Nephron progenitor cell (in vitro differentiated cells): ENCODE data around the gene NDUFS2.
A peak's percentile ranks its signal among the peaks of the same experiment; 100 is the strongest.
"Not testable (repeated sequence)": the region's sequence is repeated elsewhere in the genome, so short reads cannot be mapped to it uniquely, and the experiment has no call there.

Experiments
- DNase-seq: peaks from one replicate; pipeline ENCODE4 v3.0.0; 2021
- H3K27ac Mint-ChIP-seq: 2 replicates; pipeline ENCODE4 v1.8.0; 2021; ENCODE audit warnings: mild to moderate bottlenecking, moderate library complexity, mixed read lengths
- H3K27me3 Mint-ChIP-seq: 2 replicates; pipeline ENCODE4 v1.8.0; 2021; ENCODE audit warnings: mild to moderate bottlenecking, low read depth, mixed read lengths; ENCODE audit not compliant: poor library complexity
- H3K36me3 Mint-ChIP-seq: 2 replicates; pipeline ENCODE4 v1.8.0; 2021; ENCODE audit warnings: low read depth, mixed read lengths
- H3K4me1 Mint-ChIP-seq: 2 replicates; pipeline ENCODE4 v1.8.0; 2021; ENCODE audit warnings: mixed read lengths
- H3K4me3 Mint-ChIP-seq: 2 replicates; pipeline ENCODE4 v1.8.0; 2021; ENCODE audit warnings: mild to moderate bottlenecking, moderate library complexity, mixed read lengths
- H3K9me3 Mint-ChIP-seq: 2 replicates; pipeline ENCODE4 v1.8.0; 2021; ENCODE audit warnings: mild to moderate bottlenecking, moderate library complexity, mixed read lengths
- TF ChIP-seq, protein P1 (sequence below): fragments of 200-600 bp; sonication (generic); IDR thresholded peaks from 2 replicates; pipeline ENCODE4 v1.5.0; 2021; ENCODE audit warnings: antibody characterized with exemption

The NDUFS2 gene

DNA sequence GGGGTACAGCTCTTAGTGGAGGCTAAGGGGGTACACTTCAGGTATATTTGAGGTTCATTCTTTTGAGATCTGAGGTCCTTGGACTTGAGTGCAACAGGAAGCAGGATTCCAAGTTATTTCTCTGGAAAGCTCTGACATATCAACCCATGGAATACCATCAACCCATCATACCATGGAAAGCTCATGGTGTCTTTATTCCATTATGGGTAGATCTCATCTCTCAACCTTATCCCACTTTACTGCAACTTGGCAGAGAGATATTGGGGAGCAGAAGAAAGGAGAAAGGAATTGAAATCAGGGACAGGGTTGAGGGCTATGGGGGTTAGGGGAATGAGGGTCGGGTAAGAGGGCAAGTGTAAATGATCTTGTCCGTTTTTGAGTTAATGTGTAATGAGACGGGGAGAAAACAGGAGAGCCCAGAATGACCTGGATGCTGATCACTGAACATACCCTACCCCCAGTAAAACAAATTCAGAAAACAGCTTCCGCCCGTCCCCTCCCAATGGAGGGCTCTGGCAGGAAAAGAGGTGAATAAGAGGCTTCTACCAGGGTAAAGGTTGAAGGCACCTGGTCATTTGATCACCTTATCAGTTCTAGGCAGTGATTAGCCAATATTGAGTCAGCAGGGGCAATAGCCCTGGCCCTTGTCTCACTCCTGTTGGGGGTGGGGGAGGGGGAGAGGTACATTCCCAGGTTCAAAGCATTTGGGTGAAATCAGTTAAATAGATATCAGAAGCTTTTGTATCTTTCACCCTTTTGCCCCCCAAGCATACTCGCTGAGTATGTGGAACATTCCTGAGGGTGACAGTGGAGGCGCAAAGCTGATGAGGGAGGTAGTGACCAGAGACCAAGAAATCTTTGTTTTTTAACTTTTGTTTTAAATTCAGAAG, 21.9 kb downstream of the NDUFS2 start:
- Mint-ChIP-seq H3K27me3 (peaks cover 14% of the 10 kb centered on the region), H3K4me1 (peaks cover 52% of the 10 kb centered on the region), H3K4me3 (no peak overlapping the region), H3K36me3 (peaks cover 6% of the 10 kb centered on the region), H3K9me3 (no peaks in the 10 kb centered on the region), H3K27ac (no peak overlapping the region)
- no peak for DNase-seq
- TF ChIP-seq, protein P1, sequence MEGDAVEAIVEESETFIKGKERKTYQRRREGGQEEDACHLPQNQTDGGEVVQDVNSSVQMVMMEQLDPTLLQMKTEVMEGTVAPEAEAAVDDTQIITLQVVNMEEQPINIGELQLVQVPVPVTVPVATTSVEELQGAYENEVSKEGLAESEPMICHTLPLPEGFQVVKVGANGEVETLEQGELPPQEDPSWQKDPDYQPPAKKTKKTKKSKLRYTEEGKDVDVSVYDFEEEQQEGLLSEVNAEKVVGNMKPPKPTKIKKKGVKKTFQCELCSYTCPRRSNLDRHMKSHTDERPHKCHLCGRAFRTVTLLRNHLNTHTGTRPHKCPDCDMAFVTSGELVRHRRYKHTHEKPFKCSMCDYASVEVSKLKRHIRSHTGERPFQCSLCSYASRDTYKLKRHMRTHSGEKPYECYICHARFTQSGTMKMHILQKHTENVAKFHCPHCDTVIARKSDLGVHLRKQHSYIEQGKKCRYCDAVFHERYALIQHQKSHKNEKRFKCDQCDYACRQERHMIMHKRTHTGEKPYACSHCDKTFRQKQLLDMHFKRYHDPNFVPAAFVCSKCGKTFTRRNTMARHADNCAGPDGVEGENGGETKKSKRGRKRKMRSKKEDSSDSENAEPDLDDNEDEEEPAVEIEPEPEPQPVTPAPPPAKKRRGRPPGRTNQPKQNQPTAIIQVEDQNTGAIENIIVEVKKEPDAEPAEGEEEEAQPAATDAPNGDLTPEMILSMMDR: no peak

DNA sequence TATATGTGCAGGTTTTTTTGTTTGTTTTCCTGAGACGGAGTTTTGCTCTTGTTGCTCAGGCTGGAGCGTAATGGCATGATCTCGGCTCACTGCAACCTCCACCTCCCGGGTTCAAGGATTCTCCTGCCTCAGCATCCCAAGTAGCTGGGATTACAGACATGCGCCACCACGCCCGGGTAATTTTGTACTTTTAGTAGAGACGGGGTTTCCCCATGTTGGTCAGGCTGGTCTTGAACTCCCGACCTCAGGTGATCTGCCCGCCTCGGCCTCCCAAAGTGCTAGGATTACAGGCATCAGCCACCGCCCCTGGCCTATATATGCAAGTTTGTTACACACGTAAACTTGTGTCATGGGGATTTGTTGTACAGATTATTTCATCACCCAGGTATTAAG, 22.5 kb downstream of the NDUFS2 start:
- H3K4me3 Mint-ChIP-seq, H3K27ac Mint-ChIP-seq, H3K36me3 Mint-ChIP-seq, DNase-seq, H3K9me3 Mint-ChIP-seq: not testable (repeated sequence)
- Mint-ChIP-seq H3K27me3 (peaks cover 14% of the 10 kb centered on the region), H3K4me1 (peaks cover 47% of the 10 kb centered on the region)

DNA sequence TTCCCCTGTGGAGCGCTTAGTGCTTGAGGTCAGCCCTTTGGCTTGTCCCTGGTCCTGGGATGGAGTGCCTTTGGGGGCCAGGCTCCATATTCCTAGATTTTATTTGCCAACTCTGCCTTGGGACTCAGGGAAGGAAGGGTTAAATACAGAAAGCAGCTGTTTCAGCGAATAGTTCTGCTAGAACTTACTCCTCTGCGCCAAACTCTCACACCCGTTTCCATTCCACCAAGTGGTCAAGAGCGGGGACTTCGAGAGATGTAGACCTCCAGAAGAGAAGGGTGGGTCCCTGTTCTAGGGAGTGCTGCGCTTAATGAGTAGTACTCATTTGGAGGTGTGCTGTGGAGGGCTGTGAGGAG, 23.0 kb downstream of the NDUFS2 start:
- DNase-seq: no peak
- peaks cover 8% of the 10 kb centered on the region for H3K36me3 Mint-ChIP-seq
- TF ChIP-seq, protein P1: no peak
- H3K4me1 Mint-ChIP-seq: peaks cover 42% of the 10 kb centered on the region
- H3K27me3 Mint-ChIP-seq: peaks cover 14% of the 10 kb centered on the region
- H3K9me3 Mint-ChIP-seq: no peaks in the 10 kb centered on the region
- no peak overlapping the region for H3K27ac Mint-ChIP-seq
- peak overlapping the region; percentile 31 for H3K4me3 Mint-ChIP-seq

DNA sequence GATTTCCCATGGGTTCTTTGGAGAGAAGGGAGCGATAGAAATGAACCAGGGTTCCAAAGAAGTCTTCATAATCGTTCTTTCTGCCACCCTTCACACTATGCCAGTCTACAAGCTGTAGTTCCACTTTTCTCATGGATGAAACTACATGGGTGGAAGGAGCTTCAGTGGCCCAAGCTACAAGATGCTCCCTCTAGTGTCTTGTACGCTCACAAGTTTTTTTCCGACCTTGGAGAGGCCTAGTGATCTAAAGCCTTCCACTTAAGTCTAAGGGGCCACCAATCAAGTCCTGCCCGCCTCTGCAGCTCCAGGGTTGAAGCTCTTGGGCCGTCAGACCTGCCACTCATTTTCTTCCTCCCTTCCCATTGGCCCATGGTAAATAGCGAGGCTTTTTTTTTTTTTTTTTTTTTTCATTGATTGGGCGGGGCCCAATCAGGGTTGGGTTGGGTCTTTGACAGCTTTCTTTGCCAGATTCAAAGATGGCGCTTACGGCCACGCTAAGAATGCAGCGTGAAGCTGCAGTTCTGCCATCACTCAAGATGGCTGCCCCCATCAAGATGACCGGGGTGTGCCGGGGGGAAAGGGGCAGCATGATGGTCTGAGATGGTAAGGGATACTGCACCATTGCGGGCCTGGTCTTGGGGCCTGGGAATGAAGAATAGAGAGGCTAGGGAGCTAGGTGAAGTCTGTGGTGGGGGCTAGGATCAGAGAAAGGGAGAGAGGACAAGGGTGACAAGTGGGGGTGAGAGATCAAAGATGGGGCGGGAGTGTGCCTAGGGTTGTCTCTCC, 23.6 kb downstream of the NDUFS2 start, which contains the start of gene TOMM40L:
TSS of gene TOMM40L (plus strand) at position 527 of the 786 bp plus-strand sequence. CDS start 430 bp downstream, outside the sequence.
- H3K27me3 Mint-ChIP-seq: peaks cover 14% of the 10 kb centered on the region
- H3K27ac Mint-ChIP-seq: peak within 1 kb of the TSS; percentile 91
- H3K9me3 Mint-ChIP-seq: no peaks in the 10 kb centered on the region
- H3K4me1 Mint-ChIP-seq: peaks cover 41% of the 10 kb centered on the region
- peaks cover 11% of the 10 kb centered on the region for H3K36me3 Mint-ChIP-seq
- peak within 1 kb of the TSS; percentile 98 for H3K4me3 Mint-ChIP-seq
- TF ChIP-seq, protein P1: peak; percentile 31
- DNase-seq: peak; percentile 84

DNA sequence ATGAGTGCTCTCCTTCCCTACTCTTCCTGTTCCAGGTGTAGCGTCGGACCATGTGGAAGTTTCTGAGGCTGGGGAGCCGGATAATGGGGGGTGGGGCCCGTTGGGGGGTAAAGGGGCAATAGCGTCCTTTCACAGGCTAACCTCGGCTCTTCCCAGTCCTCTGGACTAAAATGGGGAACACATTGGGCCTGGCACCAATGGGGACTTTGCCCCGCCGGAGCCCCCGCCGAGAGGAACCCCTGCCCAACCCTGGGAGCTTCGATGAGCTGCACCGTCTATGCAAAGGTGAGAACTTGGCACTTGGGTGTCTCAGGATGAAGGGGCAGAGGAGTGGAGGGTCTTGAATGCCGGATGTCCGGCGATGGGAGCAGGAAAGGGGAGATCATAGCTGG, 24.1 kb downstream of the NDUFS2 start:
- Mint-ChIP-seq H3K27ac (peak overlapping the region; percentile 38), H3K9me3 (no peaks in the 10 kb centered on the region), H3K4me1 (peaks cover 41% of the 10 kb centered on the region), H3K36me3 (peaks cover 11% of the 10 kb centered on the region), H3K27me3 (peaks cover 14% of the 10 kb centered on the region), H3K4me3 (peak overlapping the region; percentile 98)
- TF ChIP-seq, protein P1: no peak
- no peak for DNase-seq

DNA sequence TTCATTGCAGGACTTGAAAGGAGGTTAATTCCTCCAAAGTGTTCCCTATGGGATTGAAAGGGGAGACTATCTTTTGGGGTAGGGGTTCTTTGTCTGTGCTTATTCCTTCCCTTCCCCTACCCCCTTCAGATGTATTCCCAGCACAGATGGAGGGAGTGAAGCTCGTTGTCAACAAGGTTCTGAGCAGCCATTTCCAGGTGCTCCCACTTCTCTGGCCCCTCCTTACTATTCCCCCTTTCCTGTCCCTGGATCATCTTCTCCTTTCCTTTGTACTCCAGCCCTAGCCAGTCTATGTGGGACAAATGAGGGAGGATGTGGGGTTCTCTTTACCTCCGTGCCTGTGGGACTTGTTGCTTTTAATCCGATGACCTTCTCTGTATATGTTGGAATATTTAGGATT, 24.6 kb downstream of the NDUFS2 start:
- TF ChIP-seq, protein P1: no peak
- no peaks in the 10 kb centered on the region for H3K9me3 Mint-ChIP-seq
- peaks cover 41% of the 10 kb centered on the region for H3K4me1 Mint-ChIP-seq
- no peak for DNase-seq
- peak overlapping the region; percentile 98 for H3K4me3 Mint-ChIP-seq
- H3K27ac Mint-ChIP-seq: peak overlapping the region; percentile 38
- peaks cover 11% of the 10 kb centered on the region for H3K36me3 Mint-ChIP-seq
- peaks cover 14% of the 10 kb centered on the region for H3K27me3 Mint-ChIP-seq
